Upper lobe of left lung (tissue), 4 donors: ENCODE measurements around the gene GPR137B.

Experiments
- EP300 ChIP-seq, 4 donors: sonication (generic); formaldehyde crosslinking; IDR thresholded peaks; one replicate each; pipeline ENCODE4 v1.5.1; 2017; ENCODE audit warnings: antibody characterized with exemption in 4 of 4, control low read depth in 2 of 4
- POLR2A ChIP-seq, 4 donors: fragments of 450-650 bp; IDR thresholded peaks; one replicate each; pipeline ENCODE4 v1.5.1; 2016 to 2017; ENCODE audit warnings: antibody characterized with exemption in 4 of 4, mild to moderate bottlenecking in 2 of 4
- POLR2AphosphoS5 ChIP-seq, 2 donors: sonication (generic); formaldehyde crosslinking; IDR thresholded peaks; one replicate each; pipeline ENCODE4 v1.5.1; 2017; ENCODE audit warnings: antibody characterized with exemption in 2 of 2
- TF ChIP-seq, protein P1 (sequence below), 6 experiments: fragments of 450-650 bp in 4 of 6; fragments of 200-600 bp in 2 of 6; sonication (generic) in 2 of 6; IDR thresholded peaks; one replicate each; pipeline ENCODE4 v1.5.1; 2016 to 2019; ENCODE audit warnings: antibody characterized with exemption in 6 of 6

DNA sequence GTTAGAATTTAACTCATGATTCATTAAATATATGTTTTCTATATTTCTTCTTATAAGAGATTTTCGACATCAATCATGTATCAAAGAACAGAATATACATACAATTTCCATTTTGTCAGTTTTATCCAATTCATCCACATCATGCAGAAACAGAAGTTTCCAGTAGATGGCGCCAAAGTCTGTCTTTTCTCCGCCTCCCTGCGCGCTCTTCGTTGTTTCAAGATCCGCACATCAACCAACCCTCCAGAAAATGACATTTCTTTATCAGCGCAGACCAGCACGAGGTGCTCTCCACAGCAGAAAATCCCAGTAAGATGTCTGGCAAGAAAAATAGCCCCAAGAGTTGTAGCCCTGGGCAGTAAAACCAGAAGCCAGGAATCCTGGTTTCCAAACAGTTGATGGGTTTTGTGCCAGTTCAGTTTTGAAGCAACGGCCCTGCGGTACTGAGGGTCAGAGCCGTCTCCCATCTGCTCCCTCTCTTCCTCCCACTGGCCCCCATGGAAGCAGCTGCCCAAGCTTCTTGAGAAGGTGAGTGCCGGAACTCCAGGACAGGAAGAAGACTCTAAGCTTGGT is 38.6 kb upstream of the GPR137B start:
- TF ChIP-seq POLR2AphosphoS5 (IDR thresholded peaks at IDR 0.05), result no peak
- TF ChIP-seq, protein P1, sequence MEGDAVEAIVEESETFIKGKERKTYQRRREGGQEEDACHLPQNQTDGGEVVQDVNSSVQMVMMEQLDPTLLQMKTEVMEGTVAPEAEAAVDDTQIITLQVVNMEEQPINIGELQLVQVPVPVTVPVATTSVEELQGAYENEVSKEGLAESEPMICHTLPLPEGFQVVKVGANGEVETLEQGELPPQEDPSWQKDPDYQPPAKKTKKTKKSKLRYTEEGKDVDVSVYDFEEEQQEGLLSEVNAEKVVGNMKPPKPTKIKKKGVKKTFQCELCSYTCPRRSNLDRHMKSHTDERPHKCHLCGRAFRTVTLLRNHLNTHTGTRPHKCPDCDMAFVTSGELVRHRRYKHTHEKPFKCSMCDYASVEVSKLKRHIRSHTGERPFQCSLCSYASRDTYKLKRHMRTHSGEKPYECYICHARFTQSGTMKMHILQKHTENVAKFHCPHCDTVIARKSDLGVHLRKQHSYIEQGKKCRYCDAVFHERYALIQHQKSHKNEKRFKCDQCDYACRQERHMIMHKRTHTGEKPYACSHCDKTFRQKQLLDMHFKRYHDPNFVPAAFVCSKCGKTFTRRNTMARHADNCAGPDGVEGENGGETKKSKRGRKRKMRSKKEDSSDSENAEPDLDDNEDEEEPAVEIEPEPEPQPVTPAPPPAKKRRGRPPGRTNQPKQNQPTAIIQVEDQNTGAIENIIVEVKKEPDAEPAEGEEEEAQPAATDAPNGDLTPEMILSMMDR (IDR thresholded peaks at IDR 0.05), result peak; percentile 68 to 79 (median 72)
- no peak for TF ChIP-seq POLR2A (IDR thresholded peaks at IDR 0.05)
- no peak for TF ChIP-seq EP300 (IDR thresholded peaks at IDR 0.05)
